Endometrial microvascular endothelial cells (primary cell): Measurements from ENCODE around the gene MRO. TPM values are rescaled to one million over a fixed set of nuclear protein-coding genes. Genes with fewer than 3 reads are reported as not detected.
"Not testable (repeated sequence)": the region's sequence is repeated elsewhere in the genome, so short reads cannot be mapped to it uniquely, and the experiment has no call there.

ENCODE experiments used
- in situ Hi-C: cut with HindIII; loops from 2 replicates; pipeline ENCODE4 v1.10.0; 2017; ENCODE audit warnings: low sequenced_read_pairs, low pct_unique_long_range_greater_than_20kb; ENCODE audit errors: inconsistent ontology term
- total RNA-seq: library from RNA; depleted of rRNA; stranded (reverse); fragments of >200 nt; gene quantifications from one replicate; pipeline ENCODE4 v1.2.3, GENCODE V29; 2015; ENCODE audit errors: inconsistent ontology term

The MRO gene
- total RNA-seq, 1 donor from 2014 or later = not detected

DNA sequence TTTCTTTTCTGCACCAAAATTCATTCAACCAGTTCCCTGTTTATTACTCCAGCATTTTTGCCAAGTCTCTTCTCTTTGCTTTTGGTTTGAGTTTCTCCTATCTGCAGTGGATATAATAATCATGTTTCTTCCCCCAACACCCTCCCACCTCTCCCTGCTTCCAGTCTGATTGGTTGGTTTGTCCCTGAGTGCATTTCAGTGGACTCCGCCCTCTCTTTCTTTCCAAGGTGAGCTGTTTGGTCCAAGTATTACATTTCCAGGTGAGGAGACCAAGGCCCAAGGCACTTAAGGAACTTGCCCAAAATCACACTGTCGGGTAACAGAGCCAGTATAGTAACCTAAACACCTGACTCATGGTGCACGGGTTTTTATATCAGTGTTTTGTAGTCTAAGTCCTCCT lies 17.7 kb downstream of the MRO start:
- in situ Hi-C loops = no loop called here

DNA sequence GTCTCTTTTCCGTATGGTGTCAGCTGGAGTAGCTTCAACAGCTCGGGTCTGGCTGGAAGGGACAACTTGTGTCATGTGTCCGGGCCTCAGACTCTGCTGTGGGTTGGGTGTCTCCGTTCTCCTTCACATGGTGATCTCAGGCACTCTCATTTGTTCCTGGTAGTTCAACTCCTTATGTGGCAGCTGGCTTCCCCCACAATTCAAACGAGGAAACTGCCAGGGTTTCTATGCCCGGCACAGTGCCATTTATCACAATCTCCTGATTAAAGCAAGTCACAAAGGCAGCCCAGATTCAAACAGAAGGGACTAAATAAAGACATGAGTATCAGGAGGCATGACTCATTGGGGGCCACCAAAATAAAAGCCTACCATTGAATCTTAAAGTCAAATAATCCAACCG lies 22.7 kb downstream of the MRO start:
- in situ Hi-C loops = no loop called here

DNA sequence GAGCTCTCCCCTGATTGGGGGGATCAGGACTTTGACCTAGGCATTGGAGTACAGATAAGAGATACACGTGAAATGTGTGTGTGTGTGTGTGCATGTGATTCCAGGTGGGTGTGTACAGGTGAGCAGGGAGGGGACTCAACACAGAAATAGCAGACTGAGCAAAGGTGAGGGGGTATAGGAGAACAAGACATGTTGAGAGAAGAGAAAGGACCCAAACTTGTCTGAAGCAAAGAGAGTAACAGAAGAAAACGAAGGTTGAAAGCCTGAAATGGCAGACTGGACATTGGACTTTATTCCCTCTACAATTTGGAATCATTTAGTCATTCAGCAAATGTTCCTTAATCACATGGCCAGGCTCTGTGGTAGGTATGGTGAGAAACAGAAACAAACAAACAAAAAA lies 23.3 kb downstream of the MRO start:
- in situ Hi-C loops = no loop called here

DNA sequence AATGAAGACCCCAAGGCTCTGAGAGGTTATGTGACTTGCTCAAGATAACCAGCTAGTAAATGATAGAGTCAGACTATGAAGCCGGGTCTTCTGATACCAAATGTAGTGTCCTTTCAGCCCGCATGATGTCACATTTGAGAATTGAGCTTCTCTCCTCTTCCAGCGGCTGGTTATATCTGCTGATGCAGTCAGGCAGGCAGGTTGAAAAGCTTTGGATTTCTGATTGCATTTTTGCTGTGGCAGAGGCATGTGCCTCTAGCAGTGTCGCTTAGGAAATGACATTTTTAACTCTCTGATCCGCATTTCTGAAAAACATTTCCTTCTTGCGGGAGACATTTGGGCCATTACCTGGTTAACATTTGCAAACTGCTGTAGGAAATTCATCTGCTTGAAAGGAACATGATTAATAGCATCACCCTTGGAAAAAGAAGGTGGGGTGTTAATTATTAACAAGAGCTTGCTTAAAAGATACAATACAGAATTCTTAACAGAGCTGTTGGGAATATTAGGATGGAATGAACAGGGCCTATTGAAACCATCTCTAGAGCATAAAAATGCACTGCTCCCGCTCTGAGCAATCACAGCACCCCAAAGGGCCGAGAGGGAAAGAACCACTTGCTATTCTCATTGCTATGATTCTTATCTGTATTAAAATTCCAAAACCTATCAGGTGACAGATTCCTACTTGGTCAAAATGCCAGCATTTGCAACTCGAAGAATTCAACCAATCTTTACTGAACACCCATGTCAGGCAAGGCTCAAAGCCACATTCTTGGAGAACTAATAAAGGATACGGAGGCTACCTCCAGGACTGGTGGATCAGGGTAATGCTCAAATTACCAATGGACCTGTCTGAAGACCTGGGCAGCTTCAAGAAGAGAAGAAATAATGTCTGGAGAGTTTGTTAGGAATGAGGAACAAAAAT lies 25.9 kb downstream of the MRO start:
- in situ Hi-C loops = no loop called here

DNA sequence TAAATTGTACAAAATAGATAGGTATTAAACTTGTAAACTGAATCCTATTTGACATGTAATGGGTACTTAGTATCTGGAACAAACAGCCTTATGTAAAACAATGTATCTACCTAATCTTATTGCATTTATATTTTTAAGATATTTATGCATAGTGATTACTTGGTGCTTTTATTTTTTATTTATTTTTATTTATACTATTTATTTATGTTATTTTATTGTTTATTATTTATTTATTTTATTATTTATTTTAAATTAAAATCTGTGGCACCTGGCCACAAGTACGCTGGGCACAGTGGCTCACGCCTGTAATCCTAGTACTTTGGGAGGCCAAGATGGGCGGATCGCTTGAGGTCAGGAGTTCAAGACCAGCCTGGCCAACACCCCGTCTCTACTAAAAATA lies 26.9 kb downstream of the MRO start:
- in situ Hi-C loops = no loop called here

DNA sequence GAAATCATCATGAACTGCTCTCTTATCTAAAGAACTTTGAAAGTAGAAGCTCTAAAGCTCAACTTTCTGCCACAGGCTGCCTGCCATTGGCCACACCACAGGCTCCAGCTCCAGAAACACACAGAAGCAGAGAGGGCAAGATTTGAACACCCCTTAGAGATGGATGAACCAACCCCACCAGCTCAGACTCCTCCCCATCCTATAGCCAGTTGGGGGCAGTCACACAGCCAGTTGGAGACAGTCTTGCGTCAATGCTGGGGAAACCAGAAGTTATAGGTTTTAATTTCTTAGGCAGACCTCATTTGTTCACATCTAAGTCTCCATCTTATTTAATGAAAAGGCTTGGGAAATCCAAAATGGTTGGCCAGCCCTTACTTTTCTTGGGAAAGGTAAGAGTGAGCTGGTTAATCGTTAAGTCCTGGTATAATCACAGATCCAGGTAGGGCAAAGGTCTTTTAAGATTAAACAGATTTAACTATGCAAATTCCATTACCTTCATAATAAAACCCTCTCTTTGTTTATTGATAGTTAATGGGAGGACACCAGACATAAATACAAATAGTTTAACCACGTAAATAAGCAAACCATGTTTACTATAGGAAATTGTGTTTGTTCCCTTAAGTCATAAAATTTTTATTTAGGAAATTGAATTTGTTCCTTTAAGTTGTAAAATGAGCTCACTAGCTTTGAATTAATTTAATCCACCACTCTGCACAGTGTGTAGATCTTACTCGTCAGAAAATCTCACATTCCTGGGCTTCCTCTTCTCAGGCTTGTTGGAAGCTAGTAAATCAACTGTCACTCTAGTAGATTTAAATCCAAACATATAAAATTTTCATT lies 28.0 kb downstream of the MRO start:
- in situ Hi-C loops = no loop called here

DNA sequence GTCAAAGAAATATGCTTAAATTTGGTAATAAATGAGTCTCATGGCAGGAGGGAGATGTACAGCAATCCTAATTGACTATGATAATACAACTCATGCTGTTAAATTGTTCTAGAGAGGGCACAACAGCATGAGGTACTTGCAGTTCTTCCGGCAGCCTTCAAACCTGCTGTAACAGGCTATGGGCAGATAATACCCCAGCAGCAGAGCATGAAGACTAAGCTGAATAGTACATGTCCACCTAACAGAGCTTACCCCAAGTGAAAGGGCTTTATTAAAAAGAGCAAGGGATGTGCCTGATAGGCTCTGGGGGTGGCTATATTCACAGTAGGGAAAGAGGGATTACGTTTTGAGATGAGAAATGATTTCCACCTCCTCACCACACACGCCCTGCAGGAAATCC lies 28.9 kb downstream of the MRO start:
- in situ Hi-C loops = no loop called here

DNA sequence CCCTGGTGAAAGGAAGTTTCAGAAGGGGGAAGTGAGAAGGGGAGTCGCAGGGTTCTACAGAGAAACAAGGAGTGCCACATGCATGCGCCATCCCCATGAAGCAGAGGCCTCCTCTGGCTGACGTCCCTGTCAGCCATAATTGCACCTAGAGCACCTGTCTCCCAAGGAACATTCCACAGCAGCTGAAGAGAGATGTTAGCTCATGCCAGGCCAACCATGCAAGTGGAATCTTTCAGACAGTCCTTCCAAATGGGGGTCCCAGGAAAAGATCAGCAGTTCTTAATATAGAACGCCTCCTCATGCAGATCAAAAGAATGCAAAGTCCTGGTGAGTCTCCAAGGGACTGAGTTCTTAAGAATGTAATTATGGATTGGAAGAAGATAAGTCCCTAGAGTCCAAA lies 29.6 kb downstream of the MRO start:
- in situ Hi-C loops = no loop called here

DNA sequence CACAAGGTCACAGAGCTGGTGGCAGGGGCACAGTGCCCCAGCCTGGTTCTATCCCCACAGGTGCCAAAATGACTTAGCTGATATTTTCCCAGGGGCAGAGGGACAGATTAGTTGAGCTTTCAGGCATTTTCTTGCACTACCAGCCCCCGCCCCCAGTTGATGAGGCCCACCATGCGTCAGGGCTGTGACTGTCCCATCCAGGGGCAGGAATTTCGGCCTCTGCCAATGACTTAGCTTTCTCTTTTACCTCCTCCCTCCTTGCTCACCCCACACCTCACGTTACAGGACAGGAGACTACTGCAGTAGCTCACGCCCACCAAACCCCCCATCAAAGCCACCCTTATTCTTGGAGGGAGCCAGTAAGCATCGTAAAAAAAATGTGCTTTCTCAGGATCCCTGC lies 31.5 kb downstream of the MRO start:
- in situ Hi-C loops = no loop called here

DNA sequence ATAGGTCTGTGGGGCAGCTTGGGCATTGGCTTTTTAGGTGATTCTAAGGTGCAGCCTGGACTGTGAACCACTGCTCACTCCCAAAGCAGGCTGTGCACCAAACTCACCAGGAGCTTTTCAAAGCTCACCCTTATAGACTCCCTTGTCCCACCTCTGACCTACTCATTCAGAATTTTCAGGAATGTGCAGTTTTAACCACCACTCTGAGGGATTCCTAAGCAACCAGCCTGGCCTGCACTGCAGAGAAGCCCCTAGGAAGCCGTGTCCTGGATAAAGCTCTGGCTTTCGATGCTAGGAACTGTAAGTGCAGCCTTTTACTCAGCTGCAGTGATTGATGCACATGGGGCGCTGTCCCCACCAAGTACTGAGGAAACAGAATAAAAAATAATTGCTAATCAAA lies 33.0 kb downstream of the MRO start:
- in situ Hi-C loops = no loop called here

DNA sequence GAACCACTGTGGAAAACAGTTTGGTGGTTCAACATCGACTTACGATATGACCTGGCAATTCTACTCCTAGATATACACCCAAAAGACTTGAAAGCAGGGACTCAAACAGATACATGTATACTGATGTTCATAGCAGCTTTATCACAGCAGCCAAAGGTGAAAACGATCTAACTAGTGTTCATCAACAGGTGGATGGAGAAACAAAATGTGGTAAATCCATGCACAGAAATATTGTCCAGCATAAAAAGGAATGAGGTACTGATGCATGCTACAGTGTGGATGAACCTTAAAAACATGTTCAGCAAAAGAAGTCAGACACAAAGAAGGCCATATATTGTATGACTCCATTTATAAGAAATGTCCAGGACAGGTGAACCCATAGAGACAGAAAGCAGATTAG lies 36.3 kb downstream of the MRO start:
- in situ Hi-C loops = no loop called here

DNA sequence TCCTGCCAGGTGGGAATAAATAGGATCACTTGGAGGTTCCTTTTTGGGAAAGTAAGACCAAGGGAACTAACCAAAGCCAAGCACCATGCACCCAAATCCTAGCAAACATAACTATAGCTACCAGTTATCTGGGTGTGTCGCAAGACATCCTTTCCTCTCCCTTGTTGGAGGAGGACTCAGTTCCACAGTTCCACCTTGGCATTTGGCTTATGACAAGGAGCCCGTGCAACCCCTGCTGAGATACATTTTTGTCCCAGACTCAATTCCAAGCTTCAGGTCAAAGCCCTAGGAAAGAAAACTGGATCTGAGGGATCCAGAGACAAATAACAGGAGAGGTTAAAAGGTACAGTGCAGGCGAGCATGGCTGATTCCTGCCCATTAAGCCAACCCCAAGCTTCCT lies 40.8 kb downstream of the MRO start:
- in situ Hi-C loops = not testable (repeated sequence)

DNA sequence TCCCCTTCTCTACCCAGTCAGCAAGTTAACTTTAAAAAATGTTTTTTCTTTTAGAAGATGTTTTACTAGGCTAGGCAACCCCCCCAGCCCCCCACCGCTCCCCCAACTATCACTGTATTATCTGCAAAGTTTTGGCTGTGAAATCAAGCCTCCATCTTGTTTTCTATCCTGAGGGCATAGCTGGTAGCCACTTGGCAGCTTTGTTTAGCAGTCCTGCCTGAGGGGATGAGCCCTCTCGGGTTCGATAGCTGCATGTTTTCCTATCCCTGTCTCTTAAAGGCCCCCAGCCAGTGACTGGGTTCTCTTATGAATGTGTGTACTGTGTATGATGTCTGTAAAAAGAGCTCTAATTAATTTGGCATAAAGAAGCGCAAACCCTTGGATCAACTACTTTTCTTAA lies 43.4 kb downstream of the MRO start:
- in situ Hi-C loops = no loop called here

DNA sequence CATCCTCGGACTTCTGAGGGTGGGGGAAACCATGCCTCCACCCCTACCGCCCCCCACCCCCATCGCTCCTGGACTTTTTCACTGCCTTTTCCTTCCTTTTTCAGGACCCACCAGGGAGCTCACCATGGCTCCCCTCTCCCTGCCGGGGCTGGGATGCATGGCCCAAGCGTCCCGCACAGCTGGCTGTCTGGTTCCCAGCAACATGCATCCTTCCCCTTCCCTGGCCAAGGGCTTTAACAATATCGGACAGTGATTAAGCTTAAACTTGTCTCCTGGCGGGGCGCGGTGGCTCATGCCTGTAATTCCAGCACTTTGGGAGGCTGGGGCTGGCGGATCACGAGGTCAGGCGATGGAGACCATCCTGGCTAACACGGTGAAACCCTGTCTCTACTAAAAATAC lies 44.1 kb downstream of the MRO start:
- in situ Hi-C loops = no loop called here

DNA sequence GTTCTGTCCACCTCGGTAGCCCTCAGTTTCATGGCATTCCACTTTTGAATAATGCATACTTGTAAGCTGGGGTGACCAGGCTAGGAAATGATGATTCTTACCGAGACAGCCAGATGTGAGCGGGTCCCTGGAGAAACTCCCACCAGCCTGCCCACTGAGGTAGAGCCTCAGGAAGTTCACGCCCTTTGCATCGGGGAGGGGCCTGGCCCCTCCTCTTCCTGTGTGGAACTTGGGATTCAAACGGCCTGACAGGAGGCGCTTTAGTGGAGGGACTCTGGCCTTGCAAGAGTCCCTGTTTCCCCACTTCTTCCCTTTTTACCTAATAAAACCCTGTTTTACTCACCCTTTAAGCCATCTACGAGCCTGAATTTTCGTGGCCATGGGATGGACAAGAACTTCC lies 44.6 kb downstream of the MRO start:
- in situ Hi-C loops = no loop called here

DNA sequence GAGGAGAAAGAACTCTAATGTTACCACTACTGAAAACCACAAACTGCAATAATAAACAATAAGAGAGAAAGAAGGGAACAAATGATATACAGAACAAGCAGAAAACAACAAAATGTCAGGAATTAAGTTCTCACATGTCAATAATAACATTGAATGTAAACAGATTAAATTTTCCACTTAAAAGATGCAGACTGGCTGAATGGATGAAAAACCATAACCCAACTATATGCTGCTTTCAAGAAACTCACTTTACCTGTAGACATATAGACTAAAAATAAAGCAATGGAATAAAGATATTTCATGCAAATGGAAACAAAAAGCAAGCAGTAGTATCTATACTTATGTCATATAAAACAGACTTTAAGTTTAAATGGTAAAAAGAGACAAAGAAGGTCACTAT lies 50.4 kb downstream of the MRO start:
- in situ Hi-C loops = no loop called here

DNA sequence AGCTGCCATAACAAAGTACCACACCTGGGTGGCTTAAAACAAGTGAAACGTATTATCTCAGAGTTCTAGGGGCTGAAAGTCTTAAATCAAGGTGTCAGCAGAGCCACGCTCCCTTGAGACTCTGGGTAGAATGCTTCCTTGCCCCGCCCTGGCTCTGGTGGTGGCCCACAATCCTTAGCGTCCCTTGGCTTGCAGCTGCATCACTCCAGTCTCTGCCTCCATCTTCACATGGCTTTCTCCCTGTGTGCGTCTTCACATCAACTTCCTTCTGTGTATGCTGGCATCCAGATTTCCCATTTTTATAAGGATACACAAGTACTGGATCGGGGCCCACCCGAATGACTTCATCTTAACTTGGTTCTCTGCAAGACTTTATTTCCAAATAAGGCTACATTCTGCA lies 62.5 kb downstream of the MRO start:
- in situ Hi-C loops = no loop called here

DNA sequence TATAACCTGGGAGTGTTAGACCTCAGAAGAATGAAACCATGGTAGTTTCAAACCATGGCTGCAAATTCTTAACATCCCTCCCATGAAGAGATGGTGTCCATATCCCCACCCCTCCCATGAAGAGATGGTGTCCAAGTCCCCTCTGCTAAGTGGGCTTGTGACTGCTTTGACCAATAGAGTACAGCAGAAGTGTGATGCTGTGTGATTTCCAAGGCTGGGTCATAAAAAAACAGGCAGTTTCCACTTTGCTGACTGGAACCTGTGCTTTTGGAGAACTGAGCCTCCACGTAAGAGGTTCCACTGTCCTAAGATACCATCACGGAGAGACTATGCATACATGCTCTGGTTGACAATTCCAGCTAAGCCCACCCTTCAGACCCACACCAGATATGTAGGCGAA lies 65.5 kb downstream of the MRO start:
- in situ Hi-C loops = no loop called here

DNA sequence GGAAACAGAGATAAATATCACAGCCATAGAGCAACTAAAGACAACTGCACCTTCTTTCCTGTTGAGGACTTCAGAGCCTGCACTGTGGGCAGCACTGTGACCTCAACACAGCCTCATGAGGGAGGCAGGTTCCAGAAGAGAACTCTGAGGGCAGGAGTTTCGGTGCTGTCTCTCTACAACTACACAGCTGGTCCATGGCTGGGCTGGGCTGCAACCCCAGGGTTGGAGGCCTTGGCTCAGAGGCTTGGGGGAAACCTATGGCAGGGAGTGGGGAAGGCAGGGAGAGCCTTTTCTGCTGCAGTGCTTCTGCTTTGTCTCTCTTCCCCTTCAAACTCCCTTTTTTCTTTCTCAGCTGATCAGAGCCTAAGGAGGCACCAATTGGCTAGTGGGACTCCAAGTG lies 66.5 kb downstream of the MRO start:
- in situ Hi-C loops = no loop called here

DNA sequence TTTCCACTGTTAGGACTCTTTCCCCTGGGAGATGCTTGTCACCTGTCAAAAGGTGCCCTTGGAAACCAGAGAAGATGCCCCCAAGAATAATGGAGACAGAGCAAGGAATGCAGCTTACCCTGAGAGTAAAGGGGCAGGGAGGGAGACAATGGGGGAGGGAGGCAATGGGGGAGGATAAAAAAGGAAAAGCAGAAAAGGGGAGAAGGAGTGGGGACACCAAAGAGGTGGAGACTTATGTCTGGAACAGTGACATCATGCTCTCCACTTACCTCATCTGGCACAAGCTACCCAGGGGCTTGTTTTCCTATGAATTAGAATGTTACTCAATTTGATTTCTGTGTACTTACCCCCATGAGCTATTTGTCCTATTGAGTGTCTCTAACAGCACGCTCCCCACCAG lies 67.9 kb downstream of the MRO start:
- in situ Hi-C loops = no loop called here
